DMS53 treated with DMSO at 0.1 percent for 48 hours (cell line): ENCODE results near the gene ZNF10.

Experiments used
- DNase-seq: peaks from one replicate; lab custom pipeline; 2025; ENCODE audit not compliant: unreplicated experiment; lab: John Stamatoyannopoulos, UW

The ZNF10 gene

DNA sequence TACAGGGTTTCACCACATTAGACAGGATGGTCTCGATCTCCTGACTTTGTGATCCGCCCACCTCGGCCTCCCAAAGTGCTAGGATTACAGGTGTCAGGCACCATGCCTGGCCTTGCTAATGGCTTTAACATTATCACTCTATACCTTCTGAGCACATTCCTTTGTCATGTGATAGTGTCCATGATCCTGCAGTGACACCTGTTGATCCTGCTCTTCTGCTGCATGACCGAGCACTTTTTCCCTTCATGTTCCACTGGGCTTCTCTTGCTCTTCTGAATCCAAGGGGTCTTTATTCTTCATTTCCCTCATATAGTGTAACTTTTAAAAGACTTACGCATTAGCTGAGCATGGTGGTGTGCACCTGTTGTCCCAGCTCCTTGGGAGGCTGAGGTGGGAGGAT lies 62.4 kb downstream of the ZNF10 start:
- no peak for DNase-seq

DNA sequence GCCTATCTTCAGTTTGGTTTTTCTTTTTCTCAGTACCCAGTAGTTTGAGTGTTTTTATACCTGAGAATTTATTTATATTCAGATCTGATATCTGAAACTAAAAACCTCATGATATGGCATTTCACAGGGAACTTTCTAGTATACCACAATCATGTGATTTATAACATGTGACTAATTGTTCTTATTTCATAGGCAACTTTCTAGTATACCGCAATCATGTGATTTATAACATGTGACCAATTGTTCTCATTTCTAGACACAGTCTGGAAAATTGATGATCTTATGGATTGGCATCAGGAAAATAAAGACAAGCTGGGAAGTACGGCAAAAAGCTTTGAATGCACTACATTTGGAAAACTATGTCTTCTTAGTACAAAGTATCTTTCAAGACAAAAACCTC lies 71.5 kb downstream of the ZNF10 start:
- DNase-seq = no peak

DNA sequence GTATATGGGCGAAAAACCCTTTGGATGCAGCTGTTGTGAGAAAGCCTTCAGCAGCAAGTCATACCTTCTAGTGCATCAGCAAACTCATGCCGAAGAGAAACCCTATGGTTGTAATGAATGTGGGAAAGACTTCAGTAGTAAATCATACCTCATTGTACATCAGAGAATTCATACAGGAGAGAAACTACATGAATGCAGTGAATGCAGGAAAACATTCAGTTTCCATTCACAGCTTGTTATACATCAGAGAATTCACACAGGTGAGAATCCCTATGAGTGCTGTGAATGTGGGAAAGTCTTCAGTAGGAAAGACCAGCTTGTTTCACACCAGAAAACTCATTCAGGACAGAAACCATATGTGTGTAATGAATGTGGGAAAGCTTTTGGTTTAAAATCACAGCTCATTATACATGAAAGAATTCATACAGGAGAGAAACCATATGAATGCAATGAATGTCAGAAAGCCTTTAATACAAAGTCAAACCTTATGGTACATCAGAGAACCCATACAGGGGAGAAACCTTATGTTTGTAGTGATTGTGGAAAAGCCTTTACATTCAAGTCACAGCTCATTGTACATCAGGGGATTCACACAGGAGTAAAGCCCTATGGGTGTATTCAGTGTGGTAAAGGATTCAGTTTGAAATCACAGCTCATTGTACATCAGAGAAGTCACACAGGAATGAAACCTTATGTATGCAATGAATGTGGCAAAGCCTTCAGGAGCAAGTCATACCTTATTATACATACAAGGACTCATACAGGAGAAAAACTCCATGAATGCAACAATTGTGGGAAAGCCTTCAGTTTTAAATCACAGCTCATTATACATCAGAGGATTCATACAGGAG lies 72.3 kb downstream of the ZNF10 start:
- DNase-seq = no peak

DNA sequence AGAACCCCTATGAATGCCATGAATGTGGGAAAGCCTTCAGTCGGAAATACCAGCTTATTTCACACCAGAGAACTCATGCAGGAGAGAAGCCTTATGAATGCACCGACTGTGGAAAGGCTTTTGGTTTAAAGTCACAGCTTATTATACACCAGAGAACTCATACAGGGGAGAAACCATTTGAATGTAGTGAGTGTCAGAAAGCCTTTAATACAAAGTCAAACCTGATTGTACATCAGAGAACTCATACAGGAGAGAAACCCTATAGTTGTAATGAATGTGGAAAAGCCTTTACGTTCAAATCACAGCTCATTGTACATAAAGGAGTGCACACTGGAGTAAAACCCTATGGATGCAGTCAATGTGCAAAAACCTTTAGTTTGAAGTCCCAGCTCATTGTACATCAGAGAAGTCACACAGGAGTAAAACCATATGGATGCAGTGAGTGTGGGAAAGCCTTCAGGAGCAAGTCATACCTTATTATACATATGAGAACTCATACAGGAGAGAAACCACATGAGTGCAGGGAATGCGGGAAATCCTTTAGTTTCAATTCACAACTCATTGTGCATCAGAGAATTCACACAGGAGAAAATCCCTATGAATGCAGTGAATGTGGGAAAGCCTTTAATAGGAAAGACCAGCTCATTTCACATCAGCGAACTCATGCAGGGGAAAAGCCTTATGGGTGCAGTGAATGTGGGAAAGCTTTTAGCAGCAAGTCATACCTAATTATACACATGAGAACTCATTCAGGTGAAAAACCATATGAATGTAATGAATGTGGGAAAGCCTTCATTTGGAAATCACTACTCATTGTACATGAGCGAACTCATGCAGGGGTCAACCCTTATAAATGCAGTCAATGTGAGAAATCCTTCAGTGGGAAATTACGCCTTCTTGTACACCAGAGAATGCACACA lies 73.2 kb downstream of the ZNF10 start:
- DNase-seq = no peak

DNA sequence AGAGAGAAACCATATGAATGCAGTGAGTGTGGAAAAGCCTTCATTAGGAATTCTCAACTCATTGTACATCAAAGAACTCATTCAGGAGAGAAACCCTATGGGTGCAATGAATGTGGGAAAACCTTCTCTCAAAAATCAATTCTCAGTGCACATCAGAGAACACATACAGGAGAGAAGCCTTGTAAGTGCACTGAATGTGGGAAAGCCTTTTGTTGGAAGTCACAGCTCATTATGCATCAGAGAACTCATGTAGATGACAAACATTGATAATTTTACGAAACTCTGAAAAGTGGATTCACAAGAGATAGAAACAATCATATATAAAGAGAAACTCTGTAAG lies 73.8 kb downstream of the ZNF10 start:
- DNase-seq = no peak

DNA sequence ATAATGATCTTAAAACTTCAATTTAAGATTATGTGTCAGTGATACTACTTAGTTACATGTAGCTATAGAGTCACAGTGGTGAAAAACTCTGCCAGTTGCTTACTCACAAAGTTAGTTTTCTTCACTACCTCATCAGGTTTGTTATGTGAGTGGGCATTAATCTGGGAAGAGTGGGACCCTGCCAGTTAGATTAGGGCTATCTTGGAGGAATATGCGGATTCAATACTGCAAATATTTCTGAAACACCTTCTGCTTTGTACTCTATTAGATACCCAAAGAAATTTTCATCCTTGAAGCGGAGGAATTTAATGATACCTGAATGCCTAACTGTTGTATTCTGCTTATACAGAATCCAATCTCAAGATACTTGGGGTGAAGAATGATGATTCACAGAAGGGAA lies 76.0 kb downstream of the ZNF10 start:
- no peak for DNase-seq
